ENCODE results near the gene TMEM150C. TPM values are rescaled to one million over a fixed set of nuclear protein-coding genes. Genes with fewer than 3 reads are reported as not detected.

The TMEM150C gene
- total RNA-seq, 1 donor from 2014 or later = 10.6 TPM

- Histone ChIP-seq H3K4me1 (no peaks in the 10 kb centered on the region), H3K36me3 (no peaks in the 10 kb centered on the region), H3K9me3 (no peaks in the 10 kb centered on the region), H3K27ac (no peak overlapping the region), H3K4me3 (no peak overlapping the region), H3K27me3 (no peaks in the 10 kb centered on the region)
- no peak for TF ChIP-seq CTCF (IDR thresholded peaks at IDR 0.05)
- no peak for TF ChIP-seq POLR2A (IDR thresholded peaks at IDR 0.05)
- intact Hi-C loops (cut with DNase I) = no loop called here
- no peak for DNase-seq (ENCODE audit: extremely low spot score in 2 of 2)
These were observed 33.7 kb downstream of the TMEM150C start for GRCh38 chr4:82528074-82528473.

GRCh38 chr4:82525307-82525911, 36.4 kb downstream of the TMEM150C start:
- Histone ChIP-seq H3K36me3 (no peaks in the 10 kb centered on the region), H3K27me3 (no peaks in the 10 kb centered on the region), H3K4me3 (no peak overlapping the region), H3K4me1 (no peaks in the 10 kb centered on the region), H3K9me3 (no peaks in the 10 kb centered on the region), H3K27ac (no peak overlapping the region)
- intact Hi-C loops (cut with DNase I) = no loop called here
- DNase-seq (ENCODE audit: extremely low spot score in 2 of 2) = no peak
- TF ChIP-seq CTCF (IDR thresholded peaks at IDR 0.05) = no peak

DNA sequence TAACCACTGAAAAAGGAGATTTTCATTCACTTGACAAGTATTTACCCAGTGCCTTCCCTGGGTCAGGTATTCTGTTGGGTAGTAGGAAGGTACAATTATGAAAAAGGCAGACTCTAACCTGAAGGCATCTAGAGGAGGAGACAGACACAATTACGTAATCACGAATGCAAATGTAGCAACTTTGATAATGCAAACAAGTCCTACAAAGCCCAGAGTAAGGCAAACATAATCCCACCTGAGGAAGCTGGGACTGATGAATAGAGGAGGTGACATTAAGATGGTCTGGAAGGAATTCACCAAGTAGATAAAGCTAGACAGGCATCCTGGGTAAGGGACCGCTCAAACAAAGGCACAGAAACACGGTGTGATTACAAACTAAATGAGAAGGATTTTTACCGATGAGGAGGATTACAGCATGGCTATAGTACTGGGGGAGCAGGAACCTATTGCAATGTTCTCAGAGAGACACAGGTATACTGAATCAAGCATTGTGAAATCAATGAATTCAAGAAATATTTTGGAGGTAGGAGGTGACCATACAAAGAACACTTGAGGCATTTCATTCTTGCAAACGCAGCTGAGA, 37.1 kb downstream of the TMEM150C start:
- Histone ChIP-seq H3K27me3 (no peaks in the 10 kb centered on the region), H3K36me3 (no peaks in the 10 kb centered on the region), H3K4me1 (no peaks in the 10 kb centered on the region), H3K4me3 (no peak overlapping the region), H3K9me3 (no peaks in the 10 kb centered on the region), H3K27ac (no peak overlapping the region)
- intact Hi-C loops (cut with DNase I) = no loop called here
- DNase-seq (ENCODE audit: extremely low spot score in 2 of 2) = no peak
- TF ChIP-seq POLR2A (IDR thresholded peaks at IDR 0.05) (no peak), CTCF (IDR thresholded peaks at IDR 0.05) (no peak), POLR2AphosphoS5 (IDR thresholded peaks at IDR 0.05; ENCODE audit: insufficient read depth in 1 of 2, low read depth in 1 of 2) (no peak)

GRCh38 chr4:82523179-82523578, 38.6 kb downstream of the TMEM150C start:
- no peak for TF ChIP-seq CTCF (IDR thresholded peaks at IDR 0.05)
- TF ChIP-seq POLR2A (IDR thresholded peaks at IDR 0.05) = no peak
- TF ChIP-seq POLR2AphosphoS5 (IDR thresholded peaks at IDR 0.05; ENCODE audit: insufficient read depth in 1 of 2, low read depth in 1 of 2) = no peak
- no peaks in the 10 kb centered on the region for H3K9me3 ChIP-seq
- H3K27me3 ChIP-seq = no peaks in the 10 kb centered on the region
- no peaks in the 10 kb centered on the region for H3K36me3 ChIP-seq
- no peaks in the 10 kb centered on the region for H3K4me1 ChIP-seq
- DNase-seq (ENCODE audit: extremely low spot score in 2 of 2) = no peak
- H3K4me3 ChIP-seq = no peak overlapping the region
- no peak overlapping the region for H3K27ac ChIP-seq
- intact Hi-C loops (cut with DNase I) = no loop called here

DNA sequence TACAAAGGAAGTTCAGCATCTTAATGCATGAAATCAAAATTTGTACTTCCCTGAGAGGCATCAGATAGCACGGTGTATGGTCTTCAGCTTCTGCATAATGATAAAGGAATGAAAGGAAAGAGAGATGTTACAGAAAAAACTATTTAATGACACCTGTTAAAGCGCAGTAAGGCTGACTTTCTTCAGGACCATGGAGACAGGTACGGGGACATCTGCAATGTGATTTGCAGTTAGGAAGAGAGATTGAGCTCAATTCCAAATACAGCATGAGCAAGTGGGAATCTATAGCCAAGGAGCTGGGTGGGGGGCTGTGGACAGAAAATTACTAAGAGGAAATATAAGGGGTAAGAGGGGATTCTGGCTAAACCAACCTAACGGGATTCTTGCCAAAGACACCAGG, 39.3 kb downstream of the TMEM150C start:
- no peaks in the 10 kb centered on the region for H3K36me3 ChIP-seq
- no peak overlapping the region for H3K4me3 ChIP-seq
- DNase-seq (ENCODE audit: extremely low spot score in 2 of 2) = no peak
- intact Hi-C loops (cut with DNase I) = no loop called here
- no peaks in the 10 kb centered on the region for H3K27me3 ChIP-seq
- no peak overlapping the region for H3K27ac ChIP-seq
- no peaks in the 10 kb centered on the region for H3K9me3 ChIP-seq
- no peaks in the 10 kb centered on the region for H3K4me1 ChIP-seq
- TF ChIP-seq POLR2AphosphoS5 (IDR thresholded peaks at IDR 0.05; ENCODE audit: insufficient read depth in 1 of 2, low read depth in 1 of 2) (no peak), POLR2A (IDR thresholded peaks at IDR 0.05) (no peak), CTCF (IDR thresholded peaks at IDR 0.05) (no peak)
